HUDEP-2 (cell line): ENCODE data around the gene NPHP1.
"Not testable (repeated sequence)": the region's sequence is repeated elsewhere in the genome, so short reads cannot be mapped to it uniquely, and the experiment has no call there.

ENCODE experiments used
- DNase-seq, 76 experiments: peaks; one replicate each; lab custom pipeline; 2025; ENCODE audit not compliant: unreplicated experiment in 76 of 76; lab: John Stamatoyannopoulos, UW

The NPHP1 gene

DNA sequence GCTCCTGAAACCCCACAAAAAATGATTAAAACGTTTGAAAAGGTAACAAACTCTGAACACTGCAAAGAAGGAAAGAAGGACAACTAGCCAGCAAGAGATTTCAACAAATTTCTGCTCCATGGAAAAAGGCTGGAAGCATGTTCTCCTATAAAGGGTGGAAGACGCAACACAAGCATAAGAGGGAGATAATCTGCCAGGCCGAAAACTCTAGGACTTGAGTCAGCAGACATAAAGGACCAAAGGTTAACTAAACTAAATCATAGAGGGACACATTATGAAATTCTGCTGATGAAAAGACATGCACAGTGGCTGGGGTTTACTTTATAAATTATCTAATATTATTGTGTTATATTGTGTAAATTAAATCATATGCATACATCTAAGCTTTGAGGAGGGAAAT is 6.8 kb downstream of the NPHP1 start:
- no peak for DNase-seq

GRCh38 chr2:110197452-110197851 is 7.4 kb downstream of the NPHP1 start:
- no peak for DNase-seq

DNA sequence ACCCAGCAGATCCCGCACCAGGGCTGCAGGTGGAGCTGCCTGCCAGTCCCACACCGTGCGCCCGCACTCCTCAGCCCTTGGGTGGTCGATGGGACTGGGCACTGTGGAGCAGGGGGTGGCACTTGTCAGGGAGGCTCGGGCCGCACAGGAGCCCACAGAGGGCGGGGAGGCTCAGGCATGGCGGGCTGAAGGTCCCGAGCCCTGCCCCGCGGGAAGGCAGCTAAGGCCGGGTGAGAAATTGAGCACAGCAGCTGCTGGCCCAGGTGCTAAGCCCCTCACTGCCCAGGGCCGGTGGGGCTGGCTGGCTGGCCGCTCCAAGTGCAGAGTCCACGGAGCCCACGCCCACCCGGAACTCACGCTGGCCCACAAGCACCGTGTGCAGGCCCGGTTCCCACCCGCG is 14.6 kb downstream of the NPHP1 start:
- DNase-seq, result not testable (repeated sequence)

DNA sequence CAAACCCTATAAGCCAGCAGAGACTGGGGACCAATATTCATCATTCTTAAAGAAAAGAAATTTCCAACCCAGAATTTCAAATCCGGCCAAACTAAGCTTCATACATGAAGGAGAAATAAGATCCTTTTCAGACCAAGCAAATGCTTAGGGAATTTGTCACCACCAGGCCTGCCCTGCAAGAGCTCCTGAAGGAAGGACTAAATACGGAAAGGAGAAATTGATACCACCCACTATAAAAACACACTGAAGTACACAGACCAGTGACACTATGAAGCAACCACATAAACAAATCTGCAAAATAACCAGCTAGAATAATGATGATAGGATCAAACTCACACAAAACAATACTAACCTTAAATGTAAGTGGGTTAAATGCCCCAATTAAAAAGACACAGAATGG is 22.4 kb downstream of the NPHP1 start:
- no peak for DNase-seq

DNA sequence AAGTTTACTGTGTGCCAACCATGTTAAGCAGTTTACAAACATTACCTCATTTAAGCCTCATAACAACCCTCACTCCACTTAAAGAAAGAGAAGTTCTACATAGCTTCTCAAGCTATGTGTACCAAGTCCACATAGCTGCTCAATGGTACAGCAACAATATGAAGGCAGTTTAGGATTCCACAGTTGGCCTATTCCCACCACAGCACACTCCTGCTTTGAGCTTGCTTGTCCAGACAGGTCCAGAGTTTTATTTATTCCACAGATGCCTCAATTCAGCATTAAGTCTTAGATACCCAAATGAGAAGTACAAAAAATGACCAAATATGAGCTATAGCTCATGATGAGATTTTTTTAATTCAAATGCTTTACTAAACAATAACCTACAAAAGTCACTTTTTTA is 24.8 kb downstream of the NPHP1 start:
- no peak for DNase-seq

DNA sequence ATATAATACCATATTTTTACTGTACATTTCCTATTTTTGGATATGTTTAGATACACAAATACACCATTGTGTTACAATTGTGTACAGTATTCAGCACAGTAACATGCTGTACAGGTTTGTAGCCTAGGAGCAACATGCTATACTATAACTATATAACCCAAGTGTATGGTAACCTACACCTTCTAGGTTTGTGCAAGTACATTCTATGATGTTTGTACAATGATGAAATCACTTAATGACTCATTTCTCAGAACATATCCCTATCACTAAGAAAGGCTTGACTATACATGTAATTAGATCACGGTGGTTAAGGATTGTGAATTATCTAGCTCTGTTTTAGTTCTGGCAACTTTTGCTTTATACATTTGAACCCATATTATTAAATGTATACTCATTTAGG is 31.3 kb downstream of the NPHP1 start:
- DNase-seq, result no peak

DNA sequence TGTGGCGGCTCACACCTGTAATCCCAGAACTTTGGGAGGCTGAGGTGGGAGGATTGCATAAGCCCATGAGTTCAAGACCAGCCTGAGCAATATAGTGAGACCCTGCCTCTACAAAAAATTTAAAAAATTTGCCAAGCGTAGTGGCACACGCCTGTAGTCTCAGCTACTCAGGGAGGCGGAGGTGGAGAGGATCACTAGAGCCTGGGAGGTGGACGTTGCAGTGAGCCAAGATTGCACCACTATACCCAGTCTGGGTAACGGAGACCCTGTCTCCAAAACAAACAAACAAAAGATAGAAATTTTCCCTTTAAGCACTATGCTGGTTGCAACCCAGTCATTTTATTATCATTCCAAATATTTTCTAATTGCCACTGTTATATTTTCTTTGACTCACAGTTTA is 32.3 kb downstream of the NPHP1 start:
- no peak for DNase-seq

DNA sequence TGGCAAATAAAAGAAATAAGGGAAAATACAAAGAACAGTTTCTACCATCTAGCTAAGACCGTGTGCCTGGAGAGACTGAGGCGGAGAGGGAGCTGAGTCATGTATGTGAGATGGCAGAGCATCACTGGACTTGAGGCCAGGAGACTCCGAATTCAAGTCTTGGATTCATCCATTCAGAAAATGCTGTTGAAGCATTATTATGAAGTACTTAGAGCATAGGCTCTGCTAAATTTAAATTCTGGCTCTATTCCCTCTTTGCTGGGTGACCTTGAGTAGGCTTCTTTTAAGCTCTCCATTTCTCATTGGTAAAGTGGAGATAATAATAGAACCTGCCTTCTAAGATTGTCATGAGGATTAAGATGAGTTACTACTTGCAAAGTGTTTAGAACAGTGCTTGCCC is 34.7 kb downstream of the NPHP1 start:
- no peak for DNase-seq

GRCh38 chr2:110167326-110168000 is 37.4 kb downstream of the NPHP1 start:
- no peak for DNase-seq

- DNase-seq, result no peak
Measured at GRCh38 chr2:110166266-110166665, 38.5 kb downstream of the NPHP1 start.

- DNase-seq, result peak in 5 of 76 experiments; percentile 0 to 5 (median 1)
Measured at GRCh38 chr2:110157153-110157793, 47.5 kb downstream of the NPHP1 start.

DNA sequence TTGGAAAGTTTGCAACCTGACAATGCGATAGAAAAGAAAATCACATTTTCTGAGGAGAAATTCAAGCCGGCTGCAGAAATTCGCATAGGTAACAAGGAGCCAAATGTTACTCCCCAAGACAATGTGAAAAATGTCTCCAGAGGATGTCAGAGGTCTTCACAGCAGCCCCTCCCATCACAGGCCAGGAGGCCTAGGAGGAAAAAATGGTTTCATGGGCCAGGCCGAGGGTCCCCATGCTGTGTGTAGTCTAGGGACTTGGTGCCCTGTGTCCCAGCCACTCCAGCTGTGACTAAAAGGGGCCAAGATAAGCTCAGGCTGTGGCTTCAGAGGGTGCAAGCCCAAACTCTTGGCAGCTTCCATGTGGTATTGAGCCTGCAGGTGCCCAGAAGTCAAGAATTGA is 50.0 kb downstream of the NPHP1 start:
- DNase-seq, result not testable (repeated sequence)

DNA sequence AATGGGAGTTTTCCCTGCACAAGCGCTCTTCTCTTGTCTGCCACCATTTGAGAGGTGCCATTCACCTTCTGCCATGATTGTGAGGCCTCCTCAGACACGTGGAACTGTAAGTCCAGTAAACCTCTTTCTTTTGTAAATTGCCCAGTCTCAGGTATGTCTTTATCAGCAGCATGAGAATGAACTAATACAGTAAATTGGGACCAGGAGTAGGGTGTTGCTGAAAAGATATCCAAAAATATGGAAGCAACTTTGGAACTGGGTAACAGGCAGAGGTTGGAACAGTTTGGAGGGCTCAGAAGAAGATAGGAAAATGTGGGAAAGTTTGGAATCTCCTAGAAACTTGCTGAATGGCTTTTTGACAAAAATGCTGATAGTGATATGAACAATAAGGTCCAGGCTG is 50.6 kb downstream of the NPHP1 start:
- not testable (repeated sequence) for DNase-seq

DNA sequence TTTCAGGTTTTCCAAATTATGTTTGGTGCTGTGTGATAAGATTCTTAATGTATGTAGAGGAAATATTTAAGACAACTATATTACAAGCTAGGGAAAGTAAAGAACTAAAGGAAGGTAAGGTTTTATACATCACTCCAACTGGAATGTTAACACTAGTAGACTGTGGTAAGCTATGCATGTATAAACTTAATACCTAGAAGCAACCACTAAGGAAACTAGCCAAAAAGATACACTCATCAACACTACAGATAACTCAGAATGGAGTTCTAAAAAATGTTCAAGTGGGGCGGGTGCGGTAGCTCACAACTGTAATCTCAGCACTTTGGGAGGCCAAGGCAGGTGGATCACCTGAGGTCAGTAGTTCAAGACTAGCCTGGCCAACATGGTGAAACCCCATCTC is 51.4 kb downstream of the NPHP1 start:
- no peak for DNase-seq

DNA sequence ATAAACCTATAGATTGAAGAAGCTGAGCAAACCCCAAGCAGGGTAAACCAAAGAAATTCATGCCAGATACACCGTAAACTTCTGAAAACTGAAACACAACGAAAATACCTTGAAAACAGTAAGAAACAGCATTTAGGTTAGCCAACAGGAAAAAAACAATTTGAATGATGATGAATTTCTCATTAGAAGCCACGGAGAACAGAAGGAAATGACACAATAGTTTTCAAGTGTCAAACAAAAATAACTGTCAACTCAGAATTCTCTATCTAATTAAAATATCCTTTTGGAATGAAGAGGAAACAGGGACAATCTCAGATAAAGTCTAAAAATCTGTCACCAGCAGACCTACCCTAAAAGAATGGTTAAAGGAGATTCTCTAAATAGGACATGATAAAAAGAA is 51.9 kb downstream of the NPHP1 start:
- DNase-seq, result no peak

DNA sequence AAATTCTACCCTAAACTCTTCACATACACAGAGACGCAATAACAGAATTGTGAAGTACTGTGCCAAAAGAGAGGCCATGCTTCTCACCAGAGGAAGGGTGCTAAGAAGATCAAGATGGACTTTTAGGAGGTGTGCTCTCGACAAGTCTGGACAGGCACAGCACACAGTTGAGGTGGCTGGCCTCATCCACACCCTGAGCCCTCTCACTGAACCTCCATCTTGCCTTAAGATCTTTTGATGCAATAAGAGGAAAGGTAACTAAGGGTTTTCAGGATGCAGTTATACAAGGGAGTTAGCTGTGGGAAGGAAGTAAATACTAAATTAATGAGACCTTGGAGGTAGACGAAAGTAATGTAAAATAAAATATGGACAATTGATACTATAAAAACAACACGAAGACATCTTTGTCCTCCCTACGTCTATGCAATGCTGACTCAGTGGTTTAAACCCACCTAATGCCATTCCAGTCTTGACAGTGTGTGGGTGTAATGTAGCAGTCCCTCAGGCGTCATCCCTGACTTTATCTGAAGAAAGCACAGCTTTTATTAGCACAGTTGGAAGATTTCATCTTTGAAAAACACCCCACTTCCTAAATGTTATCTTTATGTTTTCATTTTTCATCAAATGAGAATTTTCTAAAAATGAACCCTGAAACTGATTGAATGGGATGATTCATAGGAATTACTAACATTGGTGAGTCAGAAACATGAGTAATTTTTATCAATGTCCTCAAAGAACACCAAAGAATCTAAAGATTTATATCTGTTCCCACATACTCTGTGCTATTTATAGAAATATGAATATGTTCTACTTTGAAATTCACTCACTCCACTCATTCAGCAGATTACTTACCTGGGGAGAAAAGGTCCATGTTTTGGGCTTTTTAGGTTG is 55.2 kb downstream of the NPHP1 start:
- no peak for DNase-seq

- DNase-seq, result no peak
Measured at GRCh38 chr2:110146945-110147332, 57.9 kb downstream of the NPHP1 start.

GRCh38 chr2:110146183-110146944 is 58.4 kb downstream of the NPHP1 start:
- no peak for DNase-seq

DNA sequence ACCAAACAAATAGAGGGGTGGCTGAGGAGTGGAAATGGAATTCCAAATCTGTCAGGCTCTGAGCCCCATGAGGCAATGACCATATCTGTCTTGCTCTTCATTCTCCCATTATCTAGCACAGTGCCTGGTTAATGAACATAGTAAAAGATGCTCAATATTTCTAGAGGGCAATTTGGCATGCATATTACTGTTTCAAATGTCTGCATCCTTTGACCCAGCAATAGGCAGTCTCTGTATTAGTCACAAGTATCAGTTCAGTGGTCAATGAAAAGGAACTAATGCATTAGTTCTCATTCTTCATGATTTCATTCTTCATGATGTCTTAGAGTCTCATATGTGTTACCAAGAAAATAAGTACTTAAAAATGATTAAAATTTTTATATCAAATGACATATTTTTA is 60.8 kb downstream of the NPHP1 start:
- DNase-seq, result no peak

DNA sequence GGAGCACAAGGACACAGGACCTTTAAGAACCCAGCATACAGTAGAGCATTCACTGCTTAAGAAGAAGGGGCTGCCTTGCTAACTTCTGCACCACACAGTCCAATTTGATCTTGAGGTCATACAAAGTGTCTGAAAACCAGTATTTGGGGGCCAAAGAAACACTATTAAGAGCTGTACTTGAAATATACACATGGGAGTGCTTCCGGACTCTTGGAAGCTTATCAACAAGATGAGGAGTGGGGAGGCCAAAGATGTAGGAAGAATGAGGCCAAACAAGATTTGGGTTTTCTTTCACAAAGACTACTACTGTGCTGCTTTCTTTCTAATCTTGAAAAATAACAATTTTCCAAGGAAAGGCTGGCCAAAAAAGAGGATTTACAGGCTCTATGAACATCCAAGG is 64.4 kb downstream of the NPHP1 start:
- no peak for DNase-seq

- no peak for DNase-seq
Measured at GRCh38 chr2:110134025-110134424, 70.8 kb downstream of the NPHP1 start.
